Measurements from ENCODE around the gene MYO3B.

- TF ChIP-seq ERG (CRISPR knock-in tag; IDR thresholded peaks at IDR 0.05) (no peak), NR2C2 (CRISPR knock-in tag; IDR thresholded peaks at IDR 0.05) (no peak), ZNF512 (CRISPR knock-in tag; IDR thresholded peaks at IDR 0.05; ENCODE audit: borderline replicate concordance) (no peak), CTCF (IDR thresholded peaks at IDR 0.05) (no peak), CREB1 (CRISPR knock-in tag; IDR thresholded peaks at IDR 0.05) (no peak), ESRRA (CRISPR knock-in tag; IDR thresholded peaks at IDR 0.05; ENCODE audit: borderline replicate concordance) (no peak), CREM (CRISPR knock-in tag; IDR thresholded peaks at IDR 0.05) (no peak), NR3C1 (CRISPR knock-in tag; conservative IDR thresholded peaks at IDR 0.05; ENCODE audit: low read depth) (no peak), USF2 (CRISPR knock-in tag; IDR thresholded peaks at IDR 0.05) (no peak), SP1 (CRISPR knock-in tag; conservative IDR thresholded peaks at IDR 0.05) (no peak), ATF2 (CRISPR knock-in tag; IDR thresholded peaks at IDR 0.05; ENCODE audit: borderline replicate concordance, low read depth) (no peak)
Measured at GRCh38 chr2:170365003-170365402, 187.1 kb downstream of the MYO3B start.

Data from WTC11 (cell line).